ENCODE measurements around the gene ABLIM2. TPM values are rescaled to one million over a fixed set of nuclear protein-coding genes. Genes with fewer than 3 reads are reported as not detected.

Gene ABLIM2
- total and polyA plus RNA-seq, 2 of the 4 experiments (the other 2 are of a cell fraction): under 0.01 to 0.10 TPM

- Histone ChIP-seq H3K56ac (ENCODE audit: extremely low read depth, insufficient read depth, low read length) (no peak overlapping the region), H2AK9ac (replicated peaks; ENCODE audit: low read depth, low read length, poor library complexity) (no peak overlapping the region), H2BK15ac (ENCODE audit: low read depth, low read length) (no peak overlapping the region), H2BK120ac (ENCODE audit: low read depth, low read length) (no peak overlapping the region), H4K8ac (ENCODE audit: low read depth in 2 of 2, low read length in 2 of 2) (no peak overlapping the region), H3K9me3 (ENCODE audit: control insufficient read depth, insufficient read depth, low read length) (no peaks in the 10 kb centered on the region; the same call in 1 of the 2 replicates), H3K27ac (ENCODE audit: insufficient read depth, low read length) (no peak overlapping the region), H3K4me3 (ENCODE audit: insufficient read depth, low read depth, low read length) (no peak overlapping the region), H4K91ac (ENCODE audit: insufficient read depth, low read depth, low read length) (no peak overlapping the region), H3K27me3 (ENCODE audit: control insufficient read depth, insufficient read depth, low read length) (peaks cover 64% of the 10 kb centered on the region), H3K18ac (ENCODE audit: low read depth, low read length) (no peak overlapping the region), H3K4me2 (ENCODE audit: low read depth, low read length) (no peak overlapping the region), H3K9ac (ENCODE audit: low read depth, low read length) (no peak overlapping the region), H4K5ac (ENCODE audit: low read depth, low read length) (no peak overlapping the region), H3K36me3 (ENCODE audit: control insufficient read depth, insufficient read depth, low read length) (no peaks in the 10 kb centered on the region), H4K20me1 (ENCODE audit: insufficient read depth, low read length) (no peaks in the 10 kb centered on the region), H3K9me1 (ENCODE audit: insufficient read depth, low read length) (no peaks in the 10 kb centered on the region), H2AFZ (replicated peaks; ENCODE audit: low read length, poor library complexity) (no peak overlapping the region), H2BK5ac (ENCODE audit: low read depth, low read length, poor library complexity, severe bottlenecking) (no peak overlapping the region), H3K4me1 (ENCODE audit: control insufficient read depth, insufficient read depth, low read length) (no peaks in the 10 kb centered on the region), H2BK20ac (ENCODE audit: low read depth, low read length) (no peak overlapping the region), H3K14ac (replicated peaks; ENCODE audit: low read depth, low read length) (no peak overlapping the region), H3K4ac (ENCODE audit: low read depth, low read length) (no peak overlapping the region), H3K79me1 (ENCODE audit: low read depth in 1 of 2, low read length in 2 of 2) (no peaks in the 10 kb centered on the region), H3K23ac (ENCODE audit: low read depth, low read length) (no peak overlapping the region), H2AK5ac (ENCODE audit: low read depth, low read length) (no peak overlapping the region)
- in situ Hi-C loops (cut with MboI; ENCODE audit: low sequenced_read_pairs) (no loop called here), intact Hi-C loops (cut with micrococcal nuclease) (no loop called here), dilution Hi-C loops (cut with HindIII; ENCODE audit: low sequenced_read_pairs, unreplicated experiment) (no loop called here)
- BruUV-seq (replicated peaks): no TSS peak
- ATAC-seq (ENCODE audit: low read depth) (no peak), DNase-seq (no peak)
- TF ChIP-seq SMC3 (IDR thresholded peaks at IDR 0.05; ENCODE audit: low read depth, low read length): no peak
- no peak for TF ChIP-seq RFX5 (IDR thresholded peaks at IDR 0.05; ENCODE audit: low read depth, low read length)
- no peak for TF ChIP-seq RAD21 (IDR thresholded peaks at IDR 0.05; ENCODE audit: low read length)
- TF ChIP-seq NFE2L2 (IDR thresholded peaks at IDR 0.05; ENCODE audit: low read depth, low read length): no peak
- no peak for TF ChIP-seq POLR2A (IDR thresholded peaks at IDR 0.05; ENCODE audit: low read depth, low read length)
- no peak for TF ChIP-seq MAZ (IDR thresholded peaks at IDR 0.05; ENCODE audit: borderline replicate concordance, low read depth, low read length)
- TF ChIP-seq BHLHE40 (IDR thresholded peaks at IDR 0.05; ENCODE audit: low read depth, low read length): no peak
- TF ChIP-seq ELK1 (IDR thresholded peaks at IDR 0.05; ENCODE audit: borderline replicate concordance, low read depth, low read length): no peak
- POLR2A ChIA-PET (ENCODE audit: unreplicated experiment): no interaction called here
- CTCF ChIA-PET: no interaction called here
- WGBS, 2 experiments (ENCODE audit: extremely low coverage in 2 of 2, insufficient read length in 1 of 2): 57% methylated on average over 8 of the region's 25 CpGs; no CpG with 5 or more reads in 1 of the 2 experiments
These were observed 134.4 kb downstream of the ABLIM2 start for GRCh38 chr4:8024073-8024786.
